PC-9 (cell line): ENCODE data around the gene C10orf62. TPM values are rescaled to one million over a fixed set of nuclear protein-coding genes. Genes with fewer than 3 reads are reported as not detected.
"Not testable (repeated sequence)": the region's sequence is repeated elsewhere in the genome, so short reads cannot be mapped to it uniquely, and the experiment has no call there.

Source experiments
- BruUV-seq: library from RNA; stranded (reverse); fragments of 400-500 nt; replicated peaks from 2 replicates; lab custom pipeline; 2021; lab: Mats Ljungman, UMichigan
- CTCF ChIA-PET: fragments of 300-600 bp; sonication (Branson Sonifier 250); formaldehyde crosslinking; loops from one replicate; lab custom pipeline; 2022; ENCODE audit warnings: antibody characterized with exemption; lab: Charles Lee
- POLR2A ChIA-PET: fragments of 300-600 bp; sonication (Branson Sonifier 250); formaldehyde crosslinking; loops from one replicate; lab custom pipeline; 2022; ENCODE audit warnings: antibody characterized with exemption; ENCODE audit not compliant: unreplicated experiment; lab: Charles Lee
- DNase-seq, 2 experiments: peaks; one replicate each; pipeline versions ENCODE4 v3.0.0 to v3.0.0-alpha.2; 2015 to 2022; ENCODE audit warnings: mixed read lengths in 1 of 2
- H2AFZ ChIP-seq: fragments of 200-600 bp; sonication (generic); 2 replicates; pipeline ENCODE4 v1.8.1; 2017; ENCODE audit warnings: antibody characterized with exemption
- H3F3A ChIP-seq: fragments of 200-600 bp; sonication (generic); 2 replicates; pipeline ENCODE4 v1.8.1; 2017; ENCODE audit warnings: antibody characterized with exemption, mild to moderate bottlenecking, low read depth; ENCODE audit not compliant: insufficient read depth
- H3K27ac ChIP-seq: fragments of 200-600 bp; sonication (generic); 2 replicates; pipeline ENCODE4 v1.6.1; 2016; ENCODE audit warnings: mixed run types
- H3K27me3 ChIP-seq: fragments of 200-600 bp; sonication (generic); 2 replicates; pipeline ENCODE4 v1.6.1; 2016; ENCODE audit warnings: low read depth, mixed run types; ENCODE audit not compliant: insufficient read depth
- H3K36me3 ChIP-seq: fragments of 200-600 bp; sonication (generic); 2 replicates; pipeline ENCODE4 v1.6.1; 2016; ENCODE audit warnings: low read depth, mixed run types
- H3K4me1 ChIP-seq: fragments of 200-600 bp; sonication (generic); replicated peaks from 2 replicates; pipeline ENCODE4 v1.6.1; 2016; ENCODE audit warnings: mixed run types; ENCODE audit not compliant: insufficient read depth
- H3K4me2 ChIP-seq: fragments of 200-600 bp; sonication (generic); 2 replicates; pipeline ENCODE4 v1.6.1; 2017; ENCODE audit warnings: mixed run types
- H3K4me3 ChIP-seq: fragments of 200-600 bp; sonication (generic); 2 replicates; pipeline ENCODE4 v1.6.1; 2016; ENCODE audit warnings: mixed run types
- H3K79me2 ChIP-seq: fragments of 200-600 bp; sonication (generic); 2 replicates; pipeline ENCODE4 v1.6.1; 2017; ENCODE audit warnings: low read depth, mixed run types
- H3K9me2 ChIP-seq: fragments of 200-600 bp; sonication (generic); 2 replicates; pipeline ENCODE4 v1.8.1; 2017; ENCODE audit warnings: mild to moderate bottlenecking; ENCODE audit not compliant: insufficient read depth
- H3K9me3 ChIP-seq: fragments of 200-600 bp; sonication (generic); 2 replicates; pipeline ENCODE4 v1.8.1; 2016; ENCODE audit warnings: low read depth; ENCODE audit not compliant: insufficient read depth
- H4K20me1 ChIP-seq: fragments of 200-600 bp; sonication (generic); 2 replicates; pipeline ENCODE4 v1.8.1; 2017; ENCODE audit not compliant: insufficient read depth
- EZH2 ChIP-seq: fragments of 200-600 bp; sonication (generic); IDR thresholded peaks from 2 replicates; pipeline ENCODE4 v1.8.0; 2017; ENCODE audit warnings: antibody characterized with exemption, low read depth
- intact Hi-C: fragments of 100-400 bp; cut with micrococcal nuclease; formaldehyde crosslinking; loops from one replicate; pipeline ENCODE4 v1.10.0; 2022; ENCODE audit not compliant: unreplicated experiment
- total RNA-seq: library from RNA; stranded (reverse); gene quantifications from 2 replicates; pipeline ENCODE4 v1.2.3, GENCODE V29; 2021
- TF ChIP-seq, protein P1 (sequence below): fragments of 200-600 bp; sonication (generic); conservative IDR thresholded peaks from 2 replicates; pipeline ENCODE4 v1.6.1; 2017; ENCODE audit warnings: mixed run types, antibody characterized with exemption, mild to moderate bottlenecking, moderate library complexity

Gene C10orf62
- total RNA-seq, 1 experiment from 2014 or later, result 0.59 TPM

DNA sequence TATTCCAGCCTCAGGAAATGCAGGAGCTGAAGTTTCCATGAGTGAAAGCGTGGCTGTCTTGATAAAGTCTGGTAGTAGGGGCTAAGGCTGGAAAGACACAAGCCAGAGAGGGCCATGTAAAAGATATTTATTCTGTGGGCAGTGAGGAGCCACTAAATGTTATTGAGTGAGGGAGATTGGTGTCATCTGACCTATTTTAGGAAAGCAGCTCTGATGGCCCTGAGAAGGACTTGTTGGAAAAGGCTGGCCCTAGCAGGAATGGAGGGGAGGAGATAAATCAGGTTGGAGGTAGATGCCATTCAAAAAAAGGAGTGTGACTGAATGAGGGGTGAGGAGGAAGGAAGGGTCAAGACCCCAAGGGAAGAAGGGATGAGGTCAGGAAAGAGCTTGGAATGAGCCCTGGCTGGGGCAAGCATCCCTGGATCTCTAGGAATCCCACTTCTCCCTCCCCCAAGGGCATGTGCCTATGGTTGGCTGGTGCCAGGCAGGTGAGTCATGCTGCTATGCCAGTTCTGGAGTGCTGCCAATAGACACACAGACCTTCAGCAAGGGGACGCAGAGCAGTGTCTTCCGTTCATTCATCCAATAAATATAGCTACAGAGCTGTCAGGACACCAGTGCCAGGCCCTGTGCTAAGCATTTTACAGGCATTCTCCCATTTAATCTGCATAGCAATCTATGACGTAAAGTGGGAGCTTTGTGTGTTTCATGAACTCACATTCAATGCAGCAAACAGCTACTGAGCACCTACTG, 15.0 kb upstream of the C10orf62 start:
- Histone ChIP-seq H3K4me2 (peak overlapping the region; percentile 32), H3K27ac (peak overlapping the region; percentile 43), H3K9me3 (no peaks in the 10 kb centered on the region), H3K9me2 (no peaks in the 10 kb centered on the region), H3F3A (peaks cover 43% of the 10 kb centered on the region; the same call in 1 of the 2 replicates), H3K36me3 (no peaks in the 10 kb centered on the region), H2AFZ (no peak overlapping the region), H3K27me3 (no peaks in the 10 kb centered on the region), H3K4me3 (no peak overlapping the region), H3K4me1 (peaks cover 57% of the 10 kb centered on the region), H4K20me1 (no peaks in the 10 kb centered on the region), H3K79me2 (no peaks in the 10 kb centered on the region)
- BruUV-seq, result no TSS peak
- DNase-seq, result peak; percentile 91 to 92
- ChIA-PET CTCF (interaction anchor here (0.6 to 1.2 kb wide), 4 partner anchors 22 to 109 kb away, joined by 3 to 9 read pairs (median 4); no protein-coding TSS in a partner anchor), POLR2A (interaction anchor here (0.6 to 0.8 kb wide), 6 partner anchors 10 to 731 kb away, joined by 4 to 17 read pairs (median 6); partner anchors contain the start of genes HOGA1 and UBTD1)
- intact Hi-C loops, result loop anchor here (1.0 to 5.0 kb wide), 4 partner anchors 32 to 112 kb away; no protein-coding TSS in a partner anchor
- TF ChIP-seq, protein P1, sequence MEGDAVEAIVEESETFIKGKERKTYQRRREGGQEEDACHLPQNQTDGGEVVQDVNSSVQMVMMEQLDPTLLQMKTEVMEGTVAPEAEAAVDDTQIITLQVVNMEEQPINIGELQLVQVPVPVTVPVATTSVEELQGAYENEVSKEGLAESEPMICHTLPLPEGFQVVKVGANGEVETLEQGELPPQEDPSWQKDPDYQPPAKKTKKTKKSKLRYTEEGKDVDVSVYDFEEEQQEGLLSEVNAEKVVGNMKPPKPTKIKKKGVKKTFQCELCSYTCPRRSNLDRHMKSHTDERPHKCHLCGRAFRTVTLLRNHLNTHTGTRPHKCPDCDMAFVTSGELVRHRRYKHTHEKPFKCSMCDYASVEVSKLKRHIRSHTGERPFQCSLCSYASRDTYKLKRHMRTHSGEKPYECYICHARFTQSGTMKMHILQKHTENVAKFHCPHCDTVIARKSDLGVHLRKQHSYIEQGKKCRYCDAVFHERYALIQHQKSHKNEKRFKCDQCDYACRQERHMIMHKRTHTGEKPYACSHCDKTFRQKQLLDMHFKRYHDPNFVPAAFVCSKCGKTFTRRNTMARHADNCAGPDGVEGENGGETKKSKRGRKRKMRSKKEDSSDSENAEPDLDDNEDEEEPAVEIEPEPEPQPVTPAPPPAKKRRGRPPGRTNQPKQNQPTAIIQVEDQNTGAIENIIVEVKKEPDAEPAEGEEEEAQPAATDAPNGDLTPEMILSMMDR, result no peak
- no peak for TF ChIP-seq EZH2

DNA sequence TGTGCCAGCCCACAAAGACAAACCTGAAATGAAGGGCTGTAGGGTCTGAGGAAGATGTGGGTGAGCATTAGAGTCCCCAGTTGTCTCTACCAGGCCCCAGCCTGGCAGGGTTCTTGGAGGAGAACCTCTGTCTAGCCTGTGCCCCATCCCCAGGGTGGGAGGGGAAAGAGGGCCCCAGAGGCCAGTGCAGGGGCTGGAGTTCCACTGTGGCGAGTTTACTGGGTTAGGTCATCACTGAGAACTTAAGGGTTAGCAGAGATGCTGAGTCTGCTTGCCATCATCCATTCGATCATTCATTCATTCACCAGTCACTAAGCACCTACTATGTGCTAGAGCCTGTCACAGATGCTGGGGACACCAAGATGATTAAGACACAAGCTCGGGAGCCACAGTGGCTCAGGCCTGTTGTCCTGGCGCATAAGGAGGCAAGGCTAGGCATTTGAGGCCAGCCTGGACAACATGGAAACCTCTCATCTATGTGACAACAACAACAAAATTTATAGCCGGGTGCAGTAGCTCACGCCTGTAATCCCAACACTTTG, 14.3 kb upstream of the C10orf62 start:
- H3K4me2 ChIP-seq, result peak overlapping the region; percentile 32; the same call in 1 of the 2 replicates
- POLR2A ChIA-PET, result interaction anchor here (0.6 to 0.8 kb wide), 5 partner anchors 9 to 732 kb away, joined by 4 to 17 read pairs (median 5); partner anchors contain the start of genes HOGA1 and UBTD1
- H2AFZ ChIP-seq, result no peak overlapping the region
- H3K4me3 ChIP-seq, result no peak overlapping the region
- H3K79me2 ChIP-seq, result no peaks in the 10 kb centered on the region
- H3K27ac ChIP-seq, result peak overlapping the region; percentile 35
- CTCF ChIA-PET, result interaction anchor here (0.6 to 1.2 kb wide), 4 partner anchors 21 to 851 kb away, joined by 3 to 9 read pairs (median 4); no protein-coding TSS in a partner anchor
- no TSS peak for BruUV-seq
- DNase-seq, result peak in 1 of 2 experiments; percentile 39
- no peaks in the 10 kb centered on the region for H3K9me2 ChIP-seq
- intact Hi-C loops, result loop anchor here (2.0 kb wide), 1 partner anchor 74 kb away; no protein-coding TSS in a partner anchor
- H4K20me1 ChIP-seq, result no peaks in the 10 kb centered on the region
- peaks cover 43% of the 10 kb centered on the region; the same call in 1 of the 2 replicates for H3F3A ChIP-seq
- H3K27me3 ChIP-seq, result no peaks in the 10 kb centered on the region
- no peaks in the 10 kb centered on the region for H3K36me3 ChIP-seq
- TF ChIP-seq, protein P1, result no peak
- no peak for TF ChIP-seq EZH2
- peaks cover 50% of the 10 kb centered on the region for H3K4me1 ChIP-seq
- no peaks in the 10 kb centered on the region for H3K9me3 ChIP-seq

DNA sequence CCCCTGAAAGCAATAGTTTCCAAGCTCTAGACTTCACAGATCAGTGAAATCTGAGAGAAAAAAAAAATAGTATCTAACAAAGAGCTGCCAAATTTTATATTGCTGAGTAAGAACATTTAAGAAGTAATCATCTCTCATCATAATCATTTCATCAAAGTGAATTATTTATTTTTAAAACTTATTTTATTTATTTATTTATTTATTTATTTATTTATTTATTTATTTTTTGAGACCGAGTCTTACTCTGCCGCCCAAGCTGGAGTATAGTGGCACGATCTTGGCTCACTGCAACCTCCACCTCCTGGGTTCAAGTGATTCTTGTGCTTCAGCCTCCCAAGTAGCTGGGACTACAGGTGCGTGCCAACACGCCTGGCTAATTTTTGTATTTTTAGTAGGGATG, 13.0 kb upstream of the C10orf62 start:
- H3K27me3 ChIP-seq, intact Hi-C loops, H4K20me1 ChIP-seq, H3K36me3 ChIP-seq, POLR2A ChIA-PET, H3K4me3 ChIP-seq, CTCF ChIA-PET, H2AFZ ChIP-seq, H3K9me3 ChIP-seq, H3K27ac ChIP-seq, H3K4me2 ChIP-seq, H3K9me2 ChIP-seq, BruUV-seq, H3K79me2 ChIP-seq, DNase-seq: not testable (repeated sequence)
- peaks cover 32% of the 10 kb centered on the region; the same call in 1 of the 2 replicates for H3F3A ChIP-seq
- peaks cover 37% of the 10 kb centered on the region for H3K4me1 ChIP-seq
